AG08395 (cell line): ENCODE data around the gene SEC24C.
"Not testable (repeated sequence)": the region's sequence is repeated elsewhere in the genome, so short reads cannot be mapped to it uniquely, and the experiment has no call there.

Experiments used
- DNase-seq: peaks from one replicate; pipeline ENCODE4 v3.0.0; 2012; ENCODE audit warnings: mixed read lengths, low spot score

Gene SEC24C

DNA sequence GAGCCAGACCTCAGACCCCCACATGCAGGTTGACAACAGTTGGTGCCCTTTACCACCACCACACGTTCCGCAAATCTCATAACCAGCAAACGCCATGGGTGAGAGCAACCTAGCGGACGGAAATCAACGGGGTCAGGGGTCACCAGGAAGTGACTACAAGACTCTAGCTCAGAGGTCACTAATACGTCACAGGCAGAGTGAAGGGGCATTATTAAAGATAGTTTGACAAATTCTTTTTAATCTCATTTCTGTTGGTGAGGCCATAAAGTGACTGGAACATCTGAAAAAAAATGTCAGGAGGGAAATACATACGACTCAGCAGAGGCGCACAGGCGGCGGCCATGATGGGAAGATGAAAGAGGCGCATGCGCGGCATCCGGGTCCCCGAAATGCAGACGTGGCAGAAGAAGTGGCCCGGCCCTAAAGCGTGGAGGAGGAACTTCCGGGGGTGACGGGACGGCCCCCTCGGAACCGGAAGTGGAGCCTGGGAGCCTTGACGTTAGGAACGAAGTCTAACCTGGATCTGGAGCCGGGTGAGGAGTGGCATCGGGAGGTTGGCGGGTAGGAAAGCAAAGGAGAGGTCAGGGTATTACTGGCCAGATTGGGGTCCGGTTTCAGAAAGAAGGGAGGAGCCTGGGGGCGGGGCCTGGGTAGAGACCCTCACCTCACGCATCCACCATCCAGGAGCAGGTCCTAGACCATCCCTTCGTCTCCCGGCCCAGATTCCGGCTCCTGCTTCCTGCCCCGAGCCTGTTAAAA is at the start of gene SEC24C:
TSS of gene SEC24C (plus strand) at position 468 of the 759 bp plus-strand sequence. CDS start 2,461 bp downstream, outside the sequence.
- peak; percentile 98 for DNase-seq

DNA sequence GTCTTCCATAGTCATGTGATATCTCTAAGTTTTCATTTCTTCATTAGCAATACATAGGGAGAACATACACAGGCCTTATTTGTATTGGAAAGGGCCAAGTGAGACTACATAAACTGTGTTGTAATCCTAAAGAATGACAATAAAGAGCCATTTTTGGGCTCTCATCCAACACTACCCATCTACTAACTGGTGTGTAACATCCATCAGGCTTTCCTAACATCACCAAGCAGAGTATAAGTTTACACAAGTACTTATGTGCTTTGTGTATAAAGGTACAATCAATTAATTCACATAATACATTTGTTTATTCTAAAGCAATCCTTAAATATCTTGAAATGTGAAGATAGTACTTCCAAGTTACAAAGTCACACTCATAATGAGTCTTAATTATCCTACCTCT is 48.9 kb upstream of the SEC24C start:
- DNase-seq, result not testable (repeated sequence)

DNA sequence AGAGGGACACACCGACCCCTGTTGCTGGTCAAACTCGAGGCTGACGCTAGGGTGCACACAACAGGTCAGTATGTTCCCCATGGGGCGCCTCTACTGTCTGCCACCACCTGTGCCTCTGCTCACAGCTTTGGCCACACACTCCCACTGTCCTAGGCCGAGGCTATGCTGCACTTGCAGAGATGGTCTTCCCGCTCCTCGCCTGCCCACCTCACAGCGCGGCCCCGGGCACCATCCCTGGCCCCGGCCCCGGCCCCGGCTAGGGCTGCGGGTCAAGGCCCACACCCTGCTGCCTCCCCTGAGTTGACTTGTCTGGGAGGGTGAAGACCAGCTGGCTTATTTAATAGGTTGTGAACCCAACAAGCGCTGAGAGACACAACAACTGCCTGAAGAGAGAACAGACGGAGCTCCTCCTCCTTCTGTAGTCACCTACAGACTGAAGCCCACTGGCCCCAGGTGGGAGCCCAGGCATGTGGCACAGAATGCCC is 46.5 kb upstream of the SEC24C start, which contains the start of gene AGAP5:
TSS of gene AGAP5 (minus strand) at position 435 of the 485 bp plus-strand sequence. CDS start at position 81, 354 bp downstream.
- DNase-seq, result not testable (repeated sequence)

- not testable (repeated sequence) for DNase-seq
Measured at GRCh38 chr10:73698819-73699218, 45.4 kb upstream of the SEC24C start.

GRCh38 chr10:73703924-73704323 is 40.2 kb upstream of the SEC24C start:
- not testable (repeated sequence) for DNase-seq

DNA sequence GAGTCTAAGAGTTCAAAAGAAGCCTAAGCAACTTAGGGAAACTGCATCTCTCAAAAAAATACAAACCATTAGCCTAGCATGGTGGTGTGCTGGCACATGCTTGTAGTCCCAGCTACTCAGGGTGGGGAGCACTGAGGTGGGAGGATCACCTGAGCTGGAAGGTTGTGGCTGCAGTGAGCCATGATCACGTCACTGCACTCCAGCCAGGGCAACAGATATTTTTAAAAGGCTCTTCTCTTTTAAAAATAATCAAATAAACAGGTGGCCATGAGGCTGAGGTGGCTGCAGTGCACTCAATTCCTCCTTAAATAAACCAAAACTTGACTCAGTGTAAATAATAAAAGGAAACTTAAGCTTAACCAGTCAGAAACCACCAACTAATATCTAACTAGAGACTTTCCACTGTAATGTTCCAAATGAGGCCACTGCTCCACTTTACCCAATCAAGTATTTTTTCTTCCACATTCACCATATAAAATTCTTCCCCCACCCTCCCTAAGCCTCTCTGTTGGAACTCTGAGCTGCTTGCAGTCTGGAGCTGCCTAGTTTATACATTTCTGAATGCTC is 38.6 kb upstream of the SEC24C start:
- DNase-seq, result not testable (repeated sequence)

- DNase-seq, result not testable (repeated sequence)
Measured at GRCh38 chr10:73706488-73706887, 37.7 kb upstream of the SEC24C start.

- DNase-seq, result not testable (repeated sequence)
Measured at GRCh38 chr10:73707628-73708027, 36.5 kb upstream of the SEC24C start.

GRCh38 chr10:73708122-73708521 is 36.0 kb upstream of the SEC24C start:
- not testable (repeated sequence) for DNase-seq

GRCh38 chr10:73711683-73712082 is 32.5 kb upstream of the SEC24C start:
- DNase-seq, result not testable (repeated sequence)

- DNase-seq, result not testable (repeated sequence)
Measured at GRCh38 chr10:73713912-73714311, 30.3 kb upstream of the SEC24C start.

- not testable (repeated sequence) for DNase-seq
Measured at GRCh38 chr10:73714483-73714882, 29.7 kb upstream of the SEC24C start.

DNA sequence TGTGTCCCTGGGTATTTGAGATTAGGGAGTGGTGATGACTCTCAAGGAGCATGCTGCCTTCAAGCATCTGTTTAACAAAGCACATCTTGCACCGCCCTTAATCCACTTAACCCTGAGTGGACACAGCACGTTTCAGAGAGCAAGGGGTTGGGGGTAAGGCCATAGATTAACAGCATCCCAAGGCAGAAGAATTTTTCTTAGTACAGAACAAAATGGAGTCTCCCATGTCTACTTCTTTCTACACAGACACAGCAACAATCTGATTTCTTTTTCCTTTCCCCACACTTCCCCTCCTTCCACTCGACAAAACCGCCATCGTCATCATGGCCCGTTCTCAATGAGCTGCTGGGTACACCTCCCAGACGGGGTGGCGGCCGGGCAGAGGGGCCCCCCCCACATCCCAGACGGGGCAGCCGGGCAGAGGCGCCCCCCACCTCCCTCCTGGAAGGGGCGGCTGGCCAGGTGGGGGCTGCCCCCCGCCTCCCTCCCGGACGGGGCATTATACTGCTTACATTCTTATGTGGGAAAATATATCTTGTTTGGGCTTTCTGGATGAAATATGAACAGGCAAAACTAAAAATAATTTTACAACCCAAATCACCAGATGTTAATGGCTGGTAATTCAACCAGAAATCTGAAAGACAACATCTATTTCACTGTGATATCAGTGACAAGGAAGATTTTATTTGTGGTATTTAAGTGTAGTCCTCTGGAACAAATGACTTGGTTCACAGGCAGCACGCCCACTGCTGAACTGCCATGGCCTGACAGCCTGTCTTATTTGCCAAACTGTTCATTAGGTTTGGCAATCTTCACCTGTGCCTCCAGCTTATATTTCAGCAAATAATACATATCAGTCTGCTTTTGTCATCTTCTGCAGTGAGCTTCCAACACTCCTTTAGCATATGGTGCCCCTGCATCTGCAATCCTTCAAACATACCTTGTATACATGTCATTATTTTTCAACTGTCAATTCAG is 28.7 kb upstream of the SEC24C start:
- not testable (repeated sequence) for DNase-seq

GRCh38 chr10:73716251-73716650 is 27.9 kb upstream of the SEC24C start:
- no peak for DNase-seq

- no peak for DNase-seq
Measured at GRCh38 chr10:73717556-73717955, 26.6 kb upstream of the SEC24C start.

- DNase-seq, result not testable (repeated sequence)
Measured at GRCh38 chr10:73720561-73720960, 23.6 kb upstream of the SEC24C start.

DNA sequence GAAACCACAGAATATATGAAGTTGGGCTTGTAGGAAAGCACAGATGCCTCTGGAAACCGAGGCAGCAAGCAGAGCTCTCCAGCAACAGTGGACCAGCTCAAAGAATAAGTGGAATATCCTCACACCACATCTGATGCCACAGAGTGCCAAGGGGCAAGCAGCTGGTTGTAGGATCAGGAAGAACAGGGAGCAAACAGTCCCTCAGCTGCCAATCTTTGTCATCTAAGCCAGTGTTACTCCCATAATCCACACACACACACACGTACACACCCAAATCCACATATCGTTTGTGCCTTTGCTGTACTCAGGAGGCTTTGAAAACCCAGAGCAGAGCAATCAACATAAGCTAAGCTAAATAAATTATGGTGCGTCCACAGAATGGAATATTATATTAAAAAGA is 20.7 kb upstream of the SEC24C start:
- no peak for DNase-seq

DNA sequence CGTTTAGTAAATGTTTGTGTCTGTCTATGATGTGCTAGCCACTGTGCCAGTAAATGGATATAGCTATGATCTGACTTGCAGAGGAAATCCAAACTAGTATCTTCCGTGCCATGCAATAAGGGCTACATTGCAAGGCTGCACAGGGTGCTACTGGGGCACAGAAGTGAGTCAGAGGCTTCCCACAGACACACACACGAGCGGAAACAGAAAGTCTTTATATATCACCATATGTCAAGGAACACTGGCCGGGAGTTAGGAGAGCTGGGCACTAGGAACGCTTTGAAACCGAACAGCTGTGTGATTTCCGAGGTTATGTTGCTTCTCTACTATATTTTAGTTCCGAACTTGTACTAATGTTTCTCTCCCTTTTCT is 14.4 kb upstream of the SEC24C start:
- DNase-seq, result not testable (repeated sequence)

DNA sequence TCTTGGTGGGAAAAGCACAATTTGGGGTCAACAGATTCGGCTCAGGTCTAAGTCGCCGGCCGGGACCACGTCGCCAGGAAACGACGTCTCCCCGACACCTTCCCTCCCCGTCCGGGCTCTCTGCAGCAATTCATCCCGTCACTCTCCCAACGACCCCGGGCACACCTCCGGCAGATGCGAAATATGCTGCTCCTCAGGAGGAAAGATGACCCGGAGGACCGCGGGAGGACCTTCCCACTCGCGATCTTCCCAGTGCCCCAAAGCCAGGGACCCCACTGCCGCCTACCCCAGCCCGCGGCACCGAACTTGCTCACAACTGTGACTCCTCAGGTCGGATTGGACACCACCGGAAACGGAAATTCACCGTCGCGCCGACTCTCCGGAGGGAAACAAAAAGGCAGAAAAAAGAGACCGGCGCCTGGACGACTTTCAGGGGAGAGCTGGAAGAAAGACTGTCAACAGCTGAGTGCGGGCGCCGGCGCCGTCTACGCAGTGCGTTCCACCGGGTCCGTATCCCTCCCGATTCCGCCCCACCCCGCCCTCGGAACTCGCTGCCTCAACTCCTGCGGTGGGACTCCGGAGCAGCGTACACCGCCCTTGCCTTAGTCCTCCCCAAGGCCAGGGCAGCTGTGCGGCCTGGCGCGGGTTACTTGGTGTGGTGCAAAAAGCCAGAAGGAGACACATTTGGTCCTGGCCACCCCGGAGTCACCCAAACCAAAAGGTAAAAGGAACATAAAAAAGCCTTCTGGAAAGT is 13.8 kb upstream of the SEC24C start:
- DNase-seq, result peak; percentile 82

- DNase-seq, result no peak
Measured at GRCh38 chr10:73731588-73732375, 12.4 kb upstream of the SEC24C start.
